GM12892 (cell line): ENCODE results near the gene TMEM120B.

Experiments
- POLR2A ChIP-seq: IDR thresholded peaks from 2 replicates; pipeline ENCODE4 v1.6.1; 2011; ENCODE audit warnings: low read depth, low read length, control low read depth
- POLR2AphosphoS5 ChIP-seq: IDR thresholded peaks from 2 replicates; pipeline ENCODE4 v1.6.1; 2011; ENCODE audit warnings: low read depth, low read length, control low read depth
- TAF1 ChIP-seq: IDR thresholded peaks from 2 replicates; pipeline ENCODE4 v1.6.1; 2011; ENCODE audit warnings: low read depth, mild to moderate bottlenecking, control low read depth, low read length, borderline replicate concordance

DNA sequence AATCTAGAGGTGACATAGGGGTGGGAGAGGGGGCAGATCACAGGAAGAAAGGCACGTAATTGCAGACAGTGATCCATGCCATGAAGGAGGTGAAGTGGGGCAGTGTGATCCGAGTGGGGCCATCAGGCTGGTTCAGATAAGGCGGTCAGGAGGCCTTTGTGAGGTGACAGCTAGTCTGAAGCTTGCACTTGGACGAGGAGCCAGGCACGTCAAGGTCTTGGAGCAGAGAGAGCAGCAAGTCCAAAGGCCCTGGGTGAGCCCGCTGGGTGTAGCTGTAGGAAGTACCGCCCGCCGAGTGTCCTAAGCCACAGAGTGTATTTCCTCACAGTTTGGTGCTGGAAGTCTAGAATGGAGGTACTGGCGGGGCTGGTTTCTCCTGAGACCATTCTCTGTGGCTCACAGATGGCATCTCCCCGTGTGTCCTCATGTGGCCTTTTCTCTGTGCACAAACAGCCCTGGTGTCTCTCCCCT is 57.3 kb downstream of the TMEM120B start:
- TF ChIP-seq POLR2A: no peak
- TF ChIP-seq TAF1: no peak
- TF ChIP-seq POLR2AphosphoS5: no peak
